WI38 (cell line): ENCODE data around the gene CAPN8.
"Not testable (repeated sequence)": the region's sequence is repeated elsewhere in the genome, so short reads cannot be mapped to it uniquely, and the experiment has no call there.

Experiments used
- H3K4me3 ChIP-seq: 2 replicates; pipeline ENCODE4 v1.5.1; 2011; ENCODE audit warnings: low read depth, mild to moderate bottlenecking, control low read depth, low read length
- TF ChIP-seq, protein P1 (sequence below): IDR thresholded peaks from 2 replicates; pipeline ENCODE4 v1.5.1; 2012; ENCODE audit warnings: low read depth, mild to moderate bottlenecking, control low read depth, low read length

CAPN8 gene

DNA sequence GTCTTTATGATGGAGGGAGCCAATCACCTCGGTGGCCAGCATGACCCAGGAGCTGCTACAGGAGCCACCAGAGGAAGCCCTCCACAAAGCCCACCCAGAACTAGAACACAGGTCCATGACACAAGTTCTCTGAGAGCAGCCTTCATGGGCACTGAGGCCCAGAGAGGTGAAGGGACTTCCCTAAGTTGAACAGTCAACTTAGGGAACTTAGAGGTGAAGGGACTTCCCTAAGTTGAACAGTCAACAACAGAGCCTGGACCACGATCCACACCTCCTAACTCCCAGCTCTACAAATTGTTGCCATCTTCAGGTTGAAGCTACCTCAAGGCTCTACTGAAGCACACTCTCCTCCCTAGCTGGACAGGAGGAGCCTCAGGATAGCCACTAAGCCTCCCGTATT lies 139.5 kb downstream of the CAPN8 start:
- TF ChIP-seq, protein P1, sequence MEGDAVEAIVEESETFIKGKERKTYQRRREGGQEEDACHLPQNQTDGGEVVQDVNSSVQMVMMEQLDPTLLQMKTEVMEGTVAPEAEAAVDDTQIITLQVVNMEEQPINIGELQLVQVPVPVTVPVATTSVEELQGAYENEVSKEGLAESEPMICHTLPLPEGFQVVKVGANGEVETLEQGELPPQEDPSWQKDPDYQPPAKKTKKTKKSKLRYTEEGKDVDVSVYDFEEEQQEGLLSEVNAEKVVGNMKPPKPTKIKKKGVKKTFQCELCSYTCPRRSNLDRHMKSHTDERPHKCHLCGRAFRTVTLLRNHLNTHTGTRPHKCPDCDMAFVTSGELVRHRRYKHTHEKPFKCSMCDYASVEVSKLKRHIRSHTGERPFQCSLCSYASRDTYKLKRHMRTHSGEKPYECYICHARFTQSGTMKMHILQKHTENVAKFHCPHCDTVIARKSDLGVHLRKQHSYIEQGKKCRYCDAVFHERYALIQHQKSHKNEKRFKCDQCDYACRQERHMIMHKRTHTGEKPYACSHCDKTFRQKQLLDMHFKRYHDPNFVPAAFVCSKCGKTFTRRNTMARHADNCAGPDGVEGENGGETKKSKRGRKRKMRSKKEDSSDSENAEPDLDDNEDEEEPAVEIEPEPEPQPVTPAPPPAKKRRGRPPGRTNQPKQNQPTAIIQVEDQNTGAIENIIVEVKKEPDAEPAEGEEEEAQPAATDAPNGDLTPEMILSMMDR: no peak
- no peak overlapping the region for H3K4me3 ChIP-seq

GRCh38 chr1:223525546-223525945 lies 140.0 kb downstream of the CAPN8 start:
- TF ChIP-seq, protein P1: no peak
- no peak overlapping the region for H3K4me3 ChIP-seq

- H3K4me3 ChIP-seq: no peak overlapping the region
- TF ChIP-seq, protein P1: no peak
Measured at GRCh38 chr1:223524930-223525451, 140.5 kb downstream of the CAPN8 start.

- TF ChIP-seq, protein P1: no peak
- H3K4me3 ChIP-seq: no peak overlapping the region
Measured at GRCh38 chr1:223521150-223521549, 144.4 kb downstream of the CAPN8 start.

- H3K4me3 ChIP-seq: no peak overlapping the region
- TF ChIP-seq, protein P1: no peak
Measured at GRCh38 chr1:223520200-223520599, 145.3 kb downstream of the CAPN8 start.

DNA sequence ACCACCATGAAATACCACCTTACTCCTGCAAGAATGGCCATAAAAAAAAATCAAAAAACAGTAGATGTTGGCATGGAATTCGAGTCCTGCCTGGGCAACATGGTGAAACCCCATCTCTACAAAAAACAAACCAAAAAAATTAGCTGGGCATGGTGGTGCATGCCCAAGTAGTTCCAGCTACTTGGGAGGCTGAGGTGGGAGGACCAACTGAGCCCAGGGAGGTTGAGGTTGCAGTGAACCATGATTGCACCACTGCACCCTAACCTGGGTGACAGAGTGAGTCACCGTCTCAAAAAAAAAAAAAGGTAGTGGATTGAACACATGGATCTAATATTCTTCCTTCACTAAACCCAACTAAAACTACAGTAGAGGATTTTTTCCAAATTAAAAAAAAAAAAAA lies 146.4 kb downstream of the CAPN8 start:
- H3K4me3 ChIP-seq: no peak overlapping the region
- TF ChIP-seq, protein P1: no peak

GRCh38 chr1:223518553-223518952 lies 146.9 kb downstream of the CAPN8 start:
- H3K4me3 ChIP-seq: not testable (repeated sequence)

GRCh38 chr1:223515926-223516325 lies 149.6 kb downstream of the CAPN8 start:
- TF ChIP-seq, protein P1: no peak

More at GRCh38 chr1:223515926-223516325, 149.6 kb downstream of the CAPN8 start:
- no peak overlapping the region for H3K4me3 ChIP-seq
